ENCODE results near the gene TBC1D25. TPM values are rescaled to one million over a fixed set of nuclear protein-coding genes. Genes with fewer than 3 reads are reported as not detected.

The TBC1D25 gene
- total RNA-seq, 1 experiment from 2014 or later = 7.5 TPM

- CTCF ChIA-PET = no interaction called here
- TF ChIP-seq JAZF1 (CRISPR knock-in tag; IDR thresholded peaks at IDR 0.05) (no peak), ZNF423 (CRISPR knock-in tag; IDR thresholded peaks at IDR 0.05) (no peak), NR1H2 (CRISPR knock-in tag; IDR thresholded peaks at IDR 0.05) (no peak)
- H3K9me3 Mint-ChIP-seq = no peaks in the 10 kb centered on the region
- peaks cover 7% of the 10 kb centered on the region for H3K4me1 Mint-ChIP-seq
- ATAC-seq (no peak), DNase-seq (ENCODE audit: low spot score) (no peak)
- no peak overlapping the region for H3K27ac Mint-ChIP-seq
- no peak overlapping the region for H3K4me3 Mint-ChIP-seq
- peaks cover 3% of the 10 kb centered on the region; the same call in 1 of the 2 replicates for H3K36me3 Mint-ChIP-seq
- POLR2A ChIA-PET = no interaction called here
- no peaks in the 10 kb centered on the region; the same call in none of the 2 replicates for H3K27me3 Mint-ChIP-seq (ENCODE audit: low read depth)
Observed at GRCh38 chrX:48513670-48514069, 25.8 kb upstream of the TBC1D25 start.

- DNase-seq (ENCODE audit: low spot score) (no peak), ATAC-seq (no peak)
- H3K27me3 Mint-ChIP-seq (ENCODE audit: low read depth) = no peaks in the 10 kb centered on the region; the same call in none of the 2 replicates
- H3K27ac Mint-ChIP-seq = no peak overlapping the region
- CTCF ChIA-PET = no interaction called here
- POLR2A ChIA-PET = no interaction called here
- peaks cover 7% of the 10 kb centered on the region for H3K4me1 Mint-ChIP-seq
- H3K9me3 Mint-ChIP-seq = no peaks in the 10 kb centered on the region
- no peak for TF ChIP-seq EMX1 (CRISPR knock-in tag; IDR thresholded peaks at IDR 0.05)
- no peak for TF ChIP-seq NR3C1 (CRISPR knock-in tag; conservative IDR thresholded peaks at IDR 0.05; ENCODE audit: low read depth)
- no peak for TF ChIP-seq ZNF671 (CRISPR knock-in tag; IDR thresholded peaks at IDR 0.05)
- TF ChIP-seq ZNF317 (CRISPR knock-in tag; IDR thresholded peaks at IDR 0.05; ENCODE audit: borderline replicate concordance, low read depth) = no peak
- TF ChIP-seq ZNF219 (CRISPR knock-in tag; IDR thresholded peaks at IDR 0.05; ENCODE audit: borderline replicate concordance) = no peak
- no peak overlapping the region for H3K4me3 Mint-ChIP-seq
- peaks cover 3% of the 10 kb centered on the region; the same call in 1 of the 2 replicates for H3K36me3 Mint-ChIP-seq
Observed at GRCh38 chrX:48514126-48514806, 25.2 kb upstream of the TBC1D25 start.

DNA sequence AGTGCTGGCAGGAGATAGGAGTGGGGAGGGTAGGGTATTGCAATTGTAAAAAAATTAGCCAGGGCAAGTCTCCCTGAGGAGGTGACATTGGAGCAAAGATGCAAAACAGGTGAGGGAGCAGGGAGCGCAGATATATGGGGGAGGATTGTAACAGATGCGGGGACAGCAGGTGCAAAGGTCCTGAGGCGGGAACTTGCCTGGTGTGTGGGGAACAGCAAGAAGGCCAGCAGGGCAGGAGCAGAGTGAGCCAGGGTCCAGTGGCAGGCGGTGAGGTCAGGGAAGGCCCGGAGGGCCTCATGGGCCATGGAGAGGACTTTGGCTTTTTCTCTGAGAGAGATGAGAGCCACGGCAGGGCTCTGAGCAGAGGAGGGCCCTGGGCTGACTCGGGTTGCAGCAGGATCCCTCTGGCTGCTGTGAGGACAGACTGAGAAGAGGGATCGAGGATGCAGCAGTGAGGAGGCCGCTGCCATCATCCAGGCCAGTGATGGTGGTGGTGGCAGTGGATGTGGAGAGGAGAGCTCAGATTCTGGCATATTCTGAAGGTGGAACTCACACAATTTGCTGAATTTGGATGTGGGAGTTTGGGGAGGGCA is 24.6 kb upstream of the TBC1D25 start:
- Mint-ChIP-seq H3K4me1 (no peaks in the 10 kb centered on the region; the same call in 1 of the 2 replicates), H3K27me3 (ENCODE audit: low read depth) (no peaks in the 10 kb centered on the region; the same call in 1 of the 2 replicates), H3K27ac (no peak overlapping the region), H3K9me3 (no peaks in the 10 kb centered on the region), H3K4me3 (no peak overlapping the region), H3K36me3 (peaks cover 3% of the 10 kb centered on the region; the same call in 1 of the 2 replicates)
- DNase-seq (ENCODE audit: low spot score) (no peak), ATAC-seq (no peak)
- POLR2A ChIA-PET = no interaction called here
- CTCF ChIA-PET = no interaction called here
- TF ChIP-seq PRRX2 (CRISPR knock-in tag; IDR thresholded peaks at IDR 0.05) (no peak), SMAD4 (CRISPR knock-in tag; IDR thresholded peaks at IDR 0.05) (no peak), CTCF (IDR thresholded peaks at IDR 0.05) (no peak), TCF7 (CRISPR knock-in tag; IDR thresholded peaks at IDR 0.05; ENCODE audit: low read depth) (no peak), MYBL2 (CRISPR knock-in tag; IDR thresholded peaks at IDR 0.05) (no peak), TEAD4 (CRISPR knock-in tag; IDR thresholded peaks at IDR 0.05) (no peak), ZNF512 (CRISPR knock-in tag; IDR thresholded peaks at IDR 0.05; ENCODE audit: borderline replicate concordance) (no peak), FOXP4 (CRISPR knock-in tag; IDR thresholded peaks at IDR 0.05) (no peak)
- TF ChIP-seq, protein P1, sequence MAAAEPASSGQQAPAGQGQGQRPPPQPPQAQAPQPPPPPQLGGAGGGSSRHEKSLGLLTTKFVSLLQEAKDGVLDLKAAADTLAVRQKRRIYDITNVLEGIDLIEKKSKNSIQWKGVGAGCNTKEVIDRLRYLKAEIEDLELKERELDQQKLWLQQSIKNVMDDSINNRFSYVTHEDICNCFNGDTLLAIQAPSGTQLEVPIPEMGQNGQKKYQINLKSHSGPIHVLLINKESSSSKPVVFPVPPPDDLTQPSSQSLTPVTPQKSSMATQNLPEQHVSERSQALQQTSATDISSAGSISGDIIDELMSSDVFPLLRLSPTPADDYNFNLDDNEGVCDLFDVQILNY (CRISPR knock-in tag; IDR thresholded peaks at IDR 0.05) = no peak

All from WTC11 (cell line).